SU-DHL-6 (cell line): ENCODE results near the gene ITPKB.

Experiments
- H2AFZ ChIP-seq: fragments of 200-600 bp; sonication (generic); 2 replicates; pipeline ENCODE4 v1.6.1; 2014; ENCODE audit warnings: low read depth, mild to moderate bottlenecking, moderate library complexity, mixed read lengths, antibody characterized with exemption, low read length; ENCODE audit not compliant: severe bottlenecking
- H3F3A ChIP-seq: fragments of 200-600 bp; shearing (Covaris generic); 2 replicates; pipeline ENCODE4 v1.6.0; 2016; ENCODE audit warnings: antibody characterized with exemption, mild to moderate bottlenecking; ENCODE audit not compliant: insufficient read depth
- H3K27ac ChIP-seq: fragments of 200-600 bp; sonication (generic); 2 replicates; pipeline ENCODE4 v1.5.1; 2016; ENCODE audit warnings: low read depth, mild to moderate bottlenecking, low read length, moderate library complexity, mixed read lengths
- H3K27me3 ChIP-seq: fragments of 200-600 bp; sonication (generic), shearing (Covaris generic); 2 replicates; pipeline ENCODE4 v1.6.0; 2014; ENCODE audit warnings: mild to moderate bottlenecking, low read length
- H3K36me3 ChIP-seq: fragments of 200-600 bp; sonication (generic); 2 replicates; pipeline ENCODE4 v1.6.1; 2014; ENCODE audit warnings: mild to moderate bottlenecking, low read length, mixed read lengths
- H3K4me2 ChIP-seq: fragments of 300-600, 200-600 bp; shearing (Covaris generic), sonication (generic); 2 replicates; pipeline ENCODE4 v1.6.0; 2014; ENCODE audit warnings: low read length, low read depth, mild to moderate bottlenecking; ENCODE audit not compliant: poor library complexity, severe bottlenecking
- H3K4me3 ChIP-seq: fragments of 200-600 bp; sonication (generic); 2 replicates; pipeline ENCODE4 v1.5.1; 2014; ENCODE audit warnings: antibody characterized with exemption, low read length, mild to moderate bottlenecking, mixed read lengths; ENCODE audit not compliant: insufficient read depth, poor library complexity, severe bottlenecking
- H3K79me2 ChIP-seq: fragments of 200-600 bp; sonication (generic); 2 replicates; pipeline ENCODE4 v1.6.1; 2014; ENCODE audit warnings: mild to moderate bottlenecking, low read length, moderate library complexity; ENCODE audit not compliant: insufficient read depth
- H3K9ac ChIP-seq: fragments of 200-600 bp; sonication (generic); 2 replicates; pipeline ENCODE4 v1.7.0; 2014; ENCODE audit warnings: mild to moderate bottlenecking, low read length
- H3K9me2 ChIP-seq: fragments of 200-600 bp; sonication (generic); replicated peaks from 2 replicates; pipeline ENCODE4 v1.6.1; 2014; ENCODE audit warnings: low read length; ENCODE audit not compliant: insufficient read depth
- H3K9me3 ChIP-seq: fragments of 200-600 bp; sonication (generic); 2 replicates; pipeline ENCODE4 v1.6.1; 2014; ENCODE audit warnings: low read length, mixed read lengths; ENCODE audit not compliant: insufficient read depth
- H4K20me1 ChIP-seq: fragments of 200-600 bp; sonication (generic); 2 replicates; pipeline ENCODE4 v1.6.1; 2014; ENCODE audit warnings: low read depth, mild to moderate bottlenecking, antibody characterized with exemption, low read length, moderate library complexity, mixed read lengths
- CTCF ChIP-seq: fragments of 200-600 bp; sonication (generic); IDR thresholded peaks from one replicate; pipeline ENCODE4 v1.5.1; 2017; ENCODE audit warnings: antibody characterized with exemption, mild to moderate bottlenecking, low read length, moderate library complexity; ENCODE audit not compliant: insufficient read depth, poor library complexity, severe bottlenecking
- EZH2phosphoT487 ChIP-seq: fragments of 200-600 bp; sonication (generic), shearing (Covaris generic); conservative IDR thresholded peaks from 2 replicates; pipeline ENCODE4 v1.6.1; 2018; ENCODE audit warnings: mild to moderate bottlenecking, antibody characterized with exemption, low read length, moderate library complexity, mixed read lengths

The ITPKB gene

GRCh38 chr1:226661965-226662364, 77.1 kb downstream of the ITPKB start:
- no peak overlapping the region for H2AFZ ChIP-seq
- H3K9ac ChIP-seq = peak overlapping the region; percentile 42
- H3F3A ChIP-seq = peaks cover 32% of the 10 kb centered on the region
- TF ChIP-seq CTCF (no peak), EZH2phosphoT487 (no peak)
- H3K36me3 ChIP-seq = no peaks in the 10 kb centered on the region
- no peaks in the 10 kb centered on the region for H3K27me3 ChIP-seq
- no peaks in the 10 kb centered on the region for H3K9me2 ChIP-seq
- H3K9me3 ChIP-seq = no peaks in the 10 kb centered on the region
- H3K4me3 ChIP-seq = no peak overlapping the region
- peak overlapping the region; percentile 43 for H3K4me2 ChIP-seq
- no peaks in the 10 kb centered on the region for H4K20me1 ChIP-seq
- peaks cover 24% of the 10 kb centered on the region for H3K79me2 ChIP-seq
- H3K27ac ChIP-seq = peak overlapping the region; percentile 88

GRCh38 chr1:226661271-226661670, 77.8 kb downstream of the ITPKB start:
- Histone ChIP-seq H3F3A (peaks cover 35% of the 10 kb centered on the region), H3K36me3 (no peaks in the 10 kb centered on the region), H3K4me3 (no peak overlapping the region), H3K4me2 (peak overlapping the region; percentile 43), H2AFZ (no peak overlapping the region), H3K27me3 (no peaks in the 10 kb centered on the region), H3K27ac (peak overlapping the region; percentile 88), H3K79me2 (peaks cover 22% of the 10 kb centered on the region), H4K20me1 (no peaks in the 10 kb centered on the region), H3K9me3 (no peaks in the 10 kb centered on the region), H3K9me2 (no peaks in the 10 kb centered on the region), H3K9ac (peak overlapping the region; percentile 42; the same call in 1 of the 2 replicates)
- TF ChIP-seq EZH2phosphoT487 = no peak
- no peak for TF ChIP-seq CTCF

GRCh38 chr1:226660410-226661182, 78.5 kb downstream of the ITPKB start:
- no peaks in the 10 kb centered on the region for H3K27me3 ChIP-seq
- H3K36me3 ChIP-seq = no peaks in the 10 kb centered on the region
- H3K27ac ChIP-seq = peak overlapping the region; percentile 88
- H2AFZ ChIP-seq = no peak overlapping the region
- no peaks in the 10 kb centered on the region for H3K9me2 ChIP-seq
- H3K4me2 ChIP-seq = peak overlapping the region; percentile 43
- H3K9ac ChIP-seq = peak overlapping the region; percentile 42; the same call in 1 of the 2 replicates
- no peaks in the 10 kb centered on the region for H4K20me1 ChIP-seq
- H3F3A ChIP-seq = peaks cover 35% of the 10 kb centered on the region
- H3K9me3 ChIP-seq = no peaks in the 10 kb centered on the region
- no peak overlapping the region for H3K4me3 ChIP-seq
- TF ChIP-seq EZH2phosphoT487 (no peak), CTCF (no peak)
- peaks cover 20% of the 10 kb centered on the region for H3K79me2 ChIP-seq
